Measurements from ENCODE around the gene SLC18B1. TPM values are rescaled to one million over a fixed set of nuclear protein-coding genes. Genes with fewer than 3 reads are reported as not detected.
A peak's percentile ranks its signal among the peaks of the same experiment; 100 is the strongest.

SLC18B1 gene
- total and polyA plus RNA-seq, 10 donors: 6.0 to 19.1 (median 11.6) TPM

- peaks cover 0 to 28% (median 0%) of the 10 kb centered on the region in 6 donors for H3K4me1 ChIP-seq
- WGBS, 5 donors: 85 to 93% (median 91%) methylated on average over 1 of the region's 1 CpG
- H3K9me3 ChIP-seq: peaks cover 0 to 5% (median 0%) of the 10 kb centered on the region in 8 donors
Measured at GRCh38 chr6:132741281-132741680, 57.2 kb downstream of the SLC18B1 start.

GRCh38 chr6:132736239-132736638 is 62.2 kb downstream of the SLC18B1 start:
- no peak for TF ChIP-seq POLR2AphosphoS5 (IDR thresholded peaks at IDR 0.05)
- no peak for TF ChIP-seq POLR2A (IDR thresholded peaks at IDR 0.05)
- TF ChIP-seq CTCF (IDR thresholded peaks at IDR 0.05 in 8 of 11, conservative IDR thresholded peaks at IDR 0.05 in 3 of 11): no peak
- H3K4me1 ChIP-seq: peaks cover 0 to 19% (median 0%) of the 10 kb centered on the region in 6 donors
- no peak for DNase-seq
- H3K4me3 ChIP-seq: peak overlapping the region in 1 of 8 donors; percentile 57
- intact Hi-C loops (cut with DNase I; ENCODE audit: low total_unique reads): no loop called here
- H3K9me3 ChIP-seq: peaks cover 0 to 5% (median 0%) of the 10 kb centered on the region in 8 donors
- WGBS, 5 donors: 23 to 55% (median 47%) methylated on average over 1 of the region's 1 CpG
- H3K36me3 ChIP-seq: peaks cover 0 to 4% (median 0%) of the 10 kb centered on the region in 6 donors
- peak overlapping the region in 6 of 8 donors; percentile 71 to 92 (median 86) for H3K27ac ChIP-seq
- no peaks in the 10 kb centered on the region for H3K27me3 ChIP-seq (replicated peaks in 1 of 7)

More at GRCh38 chr6:132741281-132741680, 57.2 kb downstream of the SLC18B1 start:
- H3K27me3 ChIP-seq (replicated peaks in 1 of 7): no peaks in the 10 kb centered on the region
- peak overlapping the region in 1 of 8 donors; percentile 44 for H3K4me3 ChIP-seq
- TF ChIP-seq CTCF (IDR thresholded peaks at IDR 0.05 in 8 of 11, conservative IDR thresholded peaks at IDR 0.05 in 3 of 11): no peak
- TF ChIP-seq POLR2AphosphoS5 (IDR thresholded peaks at IDR 0.05): no peak
- no peak for TF ChIP-seq POLR2A (IDR thresholded peaks at IDR 0.05)
- intact Hi-C loops (cut with DNase I; ENCODE audit: low total_unique reads): no loop called here
- peaks cover 0 to 51% (median 5%) of the 10 kb centered on the region in 6 donors for H3K36me3 ChIP-seq
- peak overlapping the region in 4 of 8 donors; percentile 65 to 91 (median 84) for H3K27ac ChIP-seq
- no peak for DNase-seq

GRCh38 chr6:132734694-132735236 is 63.7 kb downstream of the SLC18B1 start:
- WGBS, 5 donors: 25 to 56% (median 36%) methylated on average over 3 of the region's 3 CpGs
- H3K27ac ChIP-seq: peak overlapping the region in 7 of 8 donors; percentile 61 to 92 (median 84)
- peak overlapping the region in 2 of 8 donors; percentile 1 to 57 for H3K4me3 ChIP-seq
- H3K9me3 ChIP-seq: no peaks in the 10 kb centered on the region
- no peaks in the 10 kb centered on the region for H3K36me3 ChIP-seq
- H3K4me1 ChIP-seq: peaks cover 0 to 18% (median 0%) of the 10 kb centered on the region in 6 donors
- no peak for DNase-seq
- TF ChIP-seq POLR2AphosphoS5 (IDR thresholded peaks at IDR 0.05) (no peak), CTCF (IDR thresholded peaks at IDR 0.05 in 8 of 11, conservative IDR thresholded peaks at IDR 0.05 in 3 of 11) (peak in 1 of 11 experiments; percentile 21), POLR2A (IDR thresholded peaks at IDR 0.05) (no peak)
- intact Hi-C loops (cut with DNase I; ENCODE audit: low total_unique reads): no loop called here
- H3K27me3 ChIP-seq (replicated peaks in 1 of 7): no peaks in the 10 kb centered on the region

GRCh38 chr6:132733814-132734213 is 64.6 kb downstream of the SLC18B1 start:
- 43 to 100% (median 71%) methylated on average over 1 of the region's 1 CpG for WGBS, 5 donors
- DNase-seq: no peak
- TF ChIP-seq POLR2A (IDR thresholded peaks at IDR 0.05) (no peak), CTCF (IDR thresholded peaks at IDR 0.05 in 8 of 11, conservative IDR thresholded peaks at IDR 0.05 in 3 of 11) (no peak)
- H3K9me3 ChIP-seq: no peaks in the 10 kb centered on the region
- peak overlapping the region in 1 of 8 donors; percentile 57 for H3K4me3 ChIP-seq
- intact Hi-C loops (cut with DNase I; ENCODE audit: low total_unique reads): no loop called here
- H3K27ac ChIP-seq: peak overlapping the region in 7 of 8 donors; percentile 61 to 92 (median 84)
- H3K4me1 ChIP-seq: peaks cover 0 to 18% (median 0%) of the 10 kb centered on the region in 6 donors
- no peaks in the 10 kb centered on the region for H3K36me3 ChIP-seq
- no peaks in the 10 kb centered on the region for H3K27me3 ChIP-seq (replicated peaks in 1 of 7)

All from spleen (tissue), 11 donors.